Suprapubic skin (tissue), 4 donors: ENCODE measurements around the gene OSBPL3.

ENCODE experiments used
- EP300 ChIP-seq: sonication (generic); formaldehyde crosslinking; IDR thresholded peaks from one replicate; pipeline ENCODE4 v1.6.1; 2017; ENCODE audit warnings: antibody characterized with exemption
- POLR2A ChIP-seq, 2 donors: fragments of 450-650 bp; IDR thresholded peaks; one replicate each; pipeline ENCODE4 v1.6.1; 2017; ENCODE audit warnings: antibody characterized with exemption in 2 of 2, mild to moderate bottlenecking in 2 of 2, moderate library complexity in 2 of 2
- POLR2AphosphoS5 ChIP-seq, 3 donors: sonication (generic); formaldehyde crosslinking; IDR thresholded peaks; one replicate each; pipeline ENCODE4 v1.6.1; 2017; ENCODE audit warnings: antibody characterized with exemption in 3 of 3
- TF ChIP-seq, protein P1 (sequence below), 2 donors: fragments of 200-600 bp in 1 of 2; fragments of 450-650 bp in 1 of 2; sonication (generic) in 1 of 2; IDR thresholded peaks; one replicate each; pipeline ENCODE4 v1.5.1; 2016 to 2019; ENCODE audit warnings: antibody characterized with exemption in 2 of 2, mild to moderate bottlenecking in 1 of 2, moderate library complexity in 1 of 2

DNA sequence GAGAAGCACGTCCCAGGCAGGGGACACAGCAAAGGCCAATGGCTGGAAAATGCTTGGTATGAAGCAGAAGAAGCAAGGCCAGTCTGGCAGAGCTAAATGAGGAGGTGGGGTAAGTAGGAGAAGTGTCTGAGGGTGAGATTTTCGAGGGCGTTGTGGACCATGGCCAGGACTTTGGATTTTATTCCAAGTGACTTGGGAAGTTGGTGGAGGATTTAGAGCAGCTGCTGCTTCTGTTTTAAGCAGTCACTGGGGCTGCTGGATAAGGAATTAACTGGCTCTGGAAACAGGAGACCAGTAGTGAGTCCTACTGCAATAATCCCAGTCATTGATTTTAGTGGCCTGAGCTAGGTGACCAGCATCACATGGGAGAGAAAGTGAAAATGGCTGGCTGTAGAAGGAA lies 155.1 kb downstream of the OSBPL3 start:
- TF ChIP-seq, protein P1, sequence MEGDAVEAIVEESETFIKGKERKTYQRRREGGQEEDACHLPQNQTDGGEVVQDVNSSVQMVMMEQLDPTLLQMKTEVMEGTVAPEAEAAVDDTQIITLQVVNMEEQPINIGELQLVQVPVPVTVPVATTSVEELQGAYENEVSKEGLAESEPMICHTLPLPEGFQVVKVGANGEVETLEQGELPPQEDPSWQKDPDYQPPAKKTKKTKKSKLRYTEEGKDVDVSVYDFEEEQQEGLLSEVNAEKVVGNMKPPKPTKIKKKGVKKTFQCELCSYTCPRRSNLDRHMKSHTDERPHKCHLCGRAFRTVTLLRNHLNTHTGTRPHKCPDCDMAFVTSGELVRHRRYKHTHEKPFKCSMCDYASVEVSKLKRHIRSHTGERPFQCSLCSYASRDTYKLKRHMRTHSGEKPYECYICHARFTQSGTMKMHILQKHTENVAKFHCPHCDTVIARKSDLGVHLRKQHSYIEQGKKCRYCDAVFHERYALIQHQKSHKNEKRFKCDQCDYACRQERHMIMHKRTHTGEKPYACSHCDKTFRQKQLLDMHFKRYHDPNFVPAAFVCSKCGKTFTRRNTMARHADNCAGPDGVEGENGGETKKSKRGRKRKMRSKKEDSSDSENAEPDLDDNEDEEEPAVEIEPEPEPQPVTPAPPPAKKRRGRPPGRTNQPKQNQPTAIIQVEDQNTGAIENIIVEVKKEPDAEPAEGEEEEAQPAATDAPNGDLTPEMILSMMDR (IDR thresholded peaks at IDR 0.05): no peak
- TF ChIP-seq POLR2A (IDR thresholded peaks at IDR 0.05) (no peak), POLR2AphosphoS5 (IDR thresholded peaks at IDR 0.05) (no peak), EP300 (no peak)
